ENCODE data around the gene ERVV-1.
"Not testable (repeated sequence)": the region's sequence is repeated elsewhere in the genome, so short reads cannot be mapped to it uniquely, and the experiment has no call there.

Gene ERVV-1
- 0 reads per million in 4 experiments for total RNA-seq

- no peak for DNase-seq
These were observed at the start of gene ERVV-1 for GRCh38 chr19:53013621-53014020. Gene ERVV-1 (plus strand): TSS chr19:53013921. CDS start chr19:53014091, 170 bp downstream.

GRCh38 chr19:52967772-52968171, 45.9 kb upstream of the ERVV-1 start:
- DNase-seq, result no peak

GRCh38 chr19:52981329-52981728, 32.4 kb upstream of the ERVV-1 start:
- DNase-seq, result no peak

- not testable (repeated sequence) for DNase-seq
These were observed 30.6 kb upstream of the ERVV-1 start for GRCh38 chr19:52983167-52983566.

- DNase-seq, result no peak
These were observed 26.5 kb upstream of the ERVV-1 start for GRCh38 chr19:52987221-52987620.

- DNase-seq, result no peak
These were observed 25.2 kb upstream of the ERVV-1 start for GRCh38 chr19:52988506-52988905.

- DNase-seq, result no peak
These were observed 22.8 kb upstream of the ERVV-1 start for GRCh38 chr19:52990759-52991418.

GRCh38 chr19:52991484-52991883, 22.2 kb upstream of the ERVV-1 start:
- DNase-seq, result no peak

GRCh38 chr19:52992109-52993004, 21.4 kb upstream of the ERVV-1 start:
- DNase-seq, result no peak

- DNase-seq, result peak; percentile 85
These were observed 20.2 kb upstream of the ERVV-1 start for GRCh38 chr19:52993342-52994178.

GRCh38 chr19:52995711-52996110, 18.0 kb upstream of the ERVV-1 start:
- DNase-seq, result no peak

GRCh38 chr19:52997975-52998374, 15.7 kb upstream of the ERVV-1 start:
- no peak for DNase-seq

GRCh38 chr19:53002479-53002878, 11.2 kb upstream of the ERVV-1 start:
- no peak for DNase-seq

- no peak for DNase-seq
These were observed 9.5 kb upstream of the ERVV-1 start for GRCh38 chr19:53004242-53004641.

GRCh38 chr19:53007200-53007599, 6.5 kb upstream of the ERVV-1 start:
- DNase-seq, result no peak

GRCh38 chr19:53007606-53008005, 6.1 kb upstream of the ERVV-1 start:
- DNase-seq, result no peak

- no peak for DNase-seq
These were observed 5.5 kb upstream of the ERVV-1 start for GRCh38 chr19:53008061-53008778.

- DNase-seq, result no peak
These were observed 3.2 kb upstream of the ERVV-1 start for GRCh38 chr19:53010494-53010893.

- DNase-seq, result no peak
These were observed 1.7 kb upstream of the ERVV-1 start for GRCh38 chr19:53012006-53012405.

- no peak for DNase-seq
These were observed 1.4 kb downstream of the ERVV-1 start for GRCh38 chr19:53015159-53015558.

GRCh38 chr19:53015730-53016129, 2.0 kb downstream of the ERVV-1 start:
- no peak for DNase-seq

GRCh38 chr19:53019684-53020083, 6.0 kb downstream of the ERVV-1 start:
- no peak for DNase-seq
